IPS-20b (cell line): ENCODE results near the gene ADD3.

Experiments used
- H3K27ac ChIP-seq: one replicate; pipeline ENCODE4 v1.5.1; 2013; ENCODE audit warnings: low read length
- H3K27me3 ChIP-seq: 2 replicates; pipeline ENCODE4 v1.6.1; 2013; ENCODE audit warnings: mild to moderate bottlenecking, low read length, inconsistent platforms; ENCODE audit not compliant: insufficient read depth
- H3K36me3 ChIP-seq: 2 replicates; pipeline ENCODE4 v1.6.1; 2013; ENCODE audit warnings: low read depth, mild to moderate bottlenecking, inconsistent platforms, low read length, moderate library complexity; ENCODE audit not compliant: insufficient read depth
- H3K4me1 ChIP-seq: 2 replicates; pipeline ENCODE4 v1.6.1; 2013; ENCODE audit warnings: mild to moderate bottlenecking, control low read depth, inconsistent platforms, low read length, moderate library complexity; ENCODE audit not compliant: insufficient read depth
- H3K4me3 ChIP-seq: 2 replicates; pipeline ENCODE4 v1.5.1; 2013; ENCODE audit warnings: mild to moderate bottlenecking, low read length, inconsistent platforms
- H3K9ac ChIP-seq: 2 replicates; pipeline ENCODE4 v1.6.1; 2013; ENCODE audit warnings: low read depth, mild to moderate bottlenecking, inconsistent platforms, low read length, moderate library complexity
- H3K9me3 ChIP-seq: 2 replicates; pipeline ENCODE4 v1.6.1; 2013; ENCODE audit warnings: mild to moderate bottlenecking, low read depth, low read length, inconsistent platforms; ENCODE audit not compliant: insufficient read depth

Gene ADD3

DNA sequence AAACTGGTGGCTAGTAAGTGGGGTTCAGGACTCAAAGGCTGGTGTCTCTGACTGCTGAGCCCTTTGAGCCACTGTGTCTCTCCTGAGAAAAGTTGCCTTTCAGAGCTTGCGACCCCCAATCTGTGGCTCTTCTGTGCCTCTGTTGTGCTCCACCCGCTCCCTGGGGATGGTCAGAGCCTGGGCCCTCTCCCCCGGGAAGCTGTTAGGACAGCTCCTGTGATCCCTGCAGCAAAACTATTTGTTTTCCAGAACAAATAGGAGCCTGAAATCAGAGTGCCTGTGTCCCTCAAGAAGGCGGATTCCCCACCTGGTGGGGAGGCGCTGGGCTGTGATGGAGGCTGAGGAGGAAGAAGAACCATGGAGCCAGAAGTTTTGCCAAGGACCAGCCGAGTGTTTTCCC, 143.2 kb downstream of the ADD3 start:
- Histone ChIP-seq H3K27me3 (peaks cover 22% of the 10 kb centered on the region), H3K4me1 (no peaks in the 10 kb centered on the region), H3K4me3 (no peak overlapping the region), H3K27ac (no peak overlapping the region), H3K9ac (no peak overlapping the region), H3K36me3 (no peaks in the 10 kb centered on the region), H3K9me3 (no peaks in the 10 kb centered on the region)

GRCh38 chr10:110151467-110151866, 143.7 kb downstream of the ADD3 start:
- Histone ChIP-seq H3K27me3 (peaks cover 24% of the 10 kb centered on the region), H3K4me3 (no peak overlapping the region), H3K4me1 (no peaks in the 10 kb centered on the region), H3K27ac (no peak overlapping the region), H3K9ac (no peak overlapping the region), H3K9me3 (no peaks in the 10 kb centered on the region), H3K36me3 (no peaks in the 10 kb centered on the region)

GRCh38 chr10:110151971-110152370, 144.2 kb downstream of the ADD3 start:
- no peaks in the 10 kb centered on the region for H3K36me3 ChIP-seq
- no peak overlapping the region for H3K4me3 ChIP-seq
- H3K4me1 ChIP-seq = no peaks in the 10 kb centered on the region
- peaks cover 29% of the 10 kb centered on the region for H3K27me3 ChIP-seq
- no peak overlapping the region for H3K9ac ChIP-seq
- no peak overlapping the region for H3K27ac ChIP-seq
- no peaks in the 10 kb centered on the region for H3K9me3 ChIP-seq

DNA sequence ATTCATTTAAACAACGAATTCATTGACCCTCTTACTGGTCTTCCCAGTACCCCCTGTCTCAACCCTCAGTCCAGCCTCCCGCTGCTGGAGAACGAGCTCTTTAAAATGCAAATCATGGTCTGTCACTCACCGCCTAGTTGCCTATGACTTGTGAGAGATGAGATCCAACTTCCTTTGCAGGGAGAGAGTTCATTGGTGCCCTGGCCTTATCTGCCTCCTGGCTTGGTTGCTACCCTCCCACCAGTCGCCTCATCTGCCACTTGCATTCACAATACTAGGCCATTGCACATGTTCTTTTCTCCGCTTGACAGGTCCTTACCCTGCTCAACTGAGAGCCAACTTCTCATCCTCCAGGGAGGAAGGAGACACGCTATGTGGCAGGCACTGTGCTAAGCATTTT, 145.6 kb downstream of the ADD3 start:
- Histone ChIP-seq H3K4me3 (no peak overlapping the region), H3K27ac (no peak overlapping the region), H3K4me1 (no peaks in the 10 kb centered on the region), H3K27me3 (peaks cover 43% of the 10 kb centered on the region), H3K9ac (no peak overlapping the region), H3K36me3 (no peaks in the 10 kb centered on the region), H3K9me3 (no peaks in the 10 kb centered on the region)

- no peak overlapping the region for H3K4me3 ChIP-seq
- H3K27ac ChIP-seq = no peak overlapping the region
- H3K36me3 ChIP-seq = no peaks in the 10 kb centered on the region
- H3K27me3 ChIP-seq = peaks cover 54% of the 10 kb centered on the region
- H3K4me1 ChIP-seq = no peaks in the 10 kb centered on the region
- H3K9ac ChIP-seq = no peak overlapping the region
- H3K9me3 ChIP-seq = no peaks in the 10 kb centered on the region
These were observed 148.3 kb downstream of the ADD3 start for GRCh38 chr10:110156046-110156445.

- Histone ChIP-seq H3K36me3 (no peaks in the 10 kb centered on the region), H3K9me3 (no peaks in the 10 kb centered on the region), H3K27ac (no peak overlapping the region), H3K27me3 (peaks cover 65% of the 10 kb centered on the region), H3K9ac (no peak overlapping the region), H3K4me3 (no peak overlapping the region), H3K4me1 (peaks cover 3% of the 10 kb centered on the region; the same call in 1 of the 2 replicates)
These were observed 150.5 kb downstream of the ADD3 start for GRCh38 chr10:110158051-110159005.

DNA sequence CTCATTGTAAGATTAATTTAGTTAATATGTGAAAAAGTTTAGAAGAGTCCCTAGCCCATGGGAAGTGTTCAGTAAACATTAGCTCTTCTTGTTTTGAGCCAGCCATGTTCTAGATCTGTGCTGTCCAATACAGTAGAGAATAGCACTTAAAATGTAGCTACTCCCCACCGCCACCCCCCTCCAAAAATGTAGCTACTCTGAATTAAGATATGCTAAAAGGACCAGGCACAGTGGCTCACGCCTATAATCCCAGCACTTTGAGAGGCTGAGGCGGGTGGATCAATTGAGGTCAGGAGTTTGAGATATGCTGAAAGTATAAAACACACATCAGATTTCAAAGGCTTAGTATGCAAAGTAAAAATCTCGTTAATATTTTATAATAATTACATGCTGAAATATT, 152.3 kb downstream of the ADD3 start:
- Histone ChIP-seq H3K27me3 (peaks cover 82% of the 10 kb centered on the region), H3K4me3 (no peak overlapping the region), H3K9ac (no peak overlapping the region), H3K36me3 (no peaks in the 10 kb centered on the region), H3K4me1 (peaks cover 12% of the 10 kb centered on the region; the same call in 1 of the 2 replicates), H3K27ac (no peak overlapping the region), H3K9me3 (no peaks in the 10 kb centered on the region)

DNA sequence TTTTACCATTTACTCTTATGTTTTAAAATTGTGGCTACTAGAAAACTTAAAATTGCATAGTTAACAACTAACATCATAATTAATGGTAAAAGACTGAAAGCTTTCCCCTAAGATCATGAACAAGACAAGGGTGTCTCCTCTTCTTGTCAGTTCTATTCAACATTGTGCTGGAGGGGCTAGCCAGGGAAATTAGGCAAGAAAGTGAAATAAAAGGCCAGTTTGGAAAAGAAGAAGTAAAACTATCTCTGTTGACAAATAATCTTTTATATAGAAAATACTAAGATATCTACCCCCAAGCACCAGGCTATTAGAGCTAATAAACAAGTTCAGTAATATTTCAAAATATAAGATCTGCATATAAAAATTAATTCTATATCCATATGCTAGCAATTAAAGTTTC, 152.7 kb downstream of the ADD3 start:
- Histone ChIP-seq H3K9ac (no peak overlapping the region), H3K9me3 (no peaks in the 10 kb centered on the region), H3K4me3 (no peak overlapping the region), H3K27me3 (peaks cover 86% of the 10 kb centered on the region), H3K4me1 (peaks cover 12% of the 10 kb centered on the region; the same call in 1 of the 2 replicates), H3K36me3 (no peaks in the 10 kb centered on the region), H3K27ac (no peak overlapping the region)

DNA sequence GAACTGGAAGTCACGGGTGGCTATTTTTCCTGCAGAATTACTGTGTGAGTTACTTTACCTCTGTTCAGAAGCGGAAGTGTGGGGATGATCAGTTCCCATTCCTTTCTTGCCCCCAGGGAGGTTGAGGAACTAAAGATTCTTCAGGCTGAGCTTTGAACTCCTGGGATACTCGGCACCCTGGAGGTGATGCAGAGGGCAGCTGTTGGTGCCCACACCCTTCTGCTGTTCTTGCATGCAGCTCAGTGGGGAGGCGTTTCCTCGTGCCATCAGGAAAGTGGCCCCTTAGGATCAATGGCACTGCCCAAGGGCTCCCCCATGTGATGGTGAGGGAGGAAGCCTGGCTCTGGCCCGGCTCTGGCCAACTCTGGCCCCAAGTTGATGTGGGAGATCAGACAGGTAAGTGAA, 155.0 kb downstream of the ADD3 start:
- H3K9me3 ChIP-seq = no peaks in the 10 kb centered on the region; the same call in 1 of the 2 replicates
- H3K27ac ChIP-seq = no peak overlapping the region
- H3K4me3 ChIP-seq = 0 out of 2 replicates have a peak overlapping the region, but pooled peaks have one; percentile 29
- H3K36me3 ChIP-seq = no peaks in the 10 kb centered on the region
- H3K9ac ChIP-seq = no peak overlapping the region
- H3K4me1 ChIP-seq = peaks cover 12% of the 10 kb centered on the region; the same call in 1 of the 2 replicates
- H3K27me3 ChIP-seq = peaks cover 94% of the 10 kb centered on the region

GRCh38 chr10:110163192-110163773, 155.5 kb downstream of the ADD3 start:
- Histone ChIP-seq H3K36me3 (no peaks in the 10 kb centered on the region), H3K4me3 (peak overlapping the region; percentile 29; the same call in 1 of the 2 replicates), H3K27ac (no peak overlapping the region), H3K9me3 (no peaks in the 10 kb centered on the region; the same call in 1 of the 2 replicates), H3K27me3 (peaks cover 94% of the 10 kb centered on the region), H3K9ac (no peak overlapping the region), H3K4me1 (peaks cover 14% of the 10 kb centered on the region; the same call in 1 of the 2 replicates)

GRCh38 chr10:110163841-110164240, 156.1 kb downstream of the ADD3 start:
- no peaks in the 10 kb centered on the region for H3K36me3 ChIP-seq
- H3K4me1 ChIP-seq = peaks cover 17% of the 10 kb centered on the region; the same call in 1 of the 2 replicates
- no peaks in the 10 kb centered on the region; the same call in 1 of the 2 replicates for H3K9me3 ChIP-seq
- peak overlapping the region; percentile 29; the same call in 1 of the 2 replicates for H3K4me3 ChIP-seq
- no peak overlapping the region for H3K27ac ChIP-seq
- H3K27me3 ChIP-seq = peaks cover 94% of the 10 kb centered on the region
- H3K9ac ChIP-seq = no peak overlapping the region
